ENCODE measurements around the gene PDGFC.

DNA sequence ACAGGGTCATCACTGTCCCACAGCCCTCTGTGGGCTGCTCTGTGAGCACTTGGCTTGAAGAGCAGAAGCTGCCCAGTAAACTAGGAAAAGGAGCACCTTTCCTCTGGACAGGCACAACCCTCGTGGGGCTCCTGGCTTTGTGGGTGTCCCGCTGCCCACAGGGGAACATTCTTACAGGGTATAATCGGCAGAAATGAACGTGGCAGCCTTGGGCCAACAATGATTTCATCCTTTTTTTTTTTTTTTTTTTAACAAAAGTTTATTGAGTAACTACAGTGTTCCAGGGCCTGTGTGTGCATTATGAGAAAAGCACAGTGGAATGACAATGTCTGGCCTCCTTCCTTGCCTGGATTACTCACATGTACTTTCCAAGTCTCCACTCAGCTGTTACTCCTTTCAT is 197.2 kb downstream of the PDGFC start:
- TF ChIP-seq, protein P1, sequence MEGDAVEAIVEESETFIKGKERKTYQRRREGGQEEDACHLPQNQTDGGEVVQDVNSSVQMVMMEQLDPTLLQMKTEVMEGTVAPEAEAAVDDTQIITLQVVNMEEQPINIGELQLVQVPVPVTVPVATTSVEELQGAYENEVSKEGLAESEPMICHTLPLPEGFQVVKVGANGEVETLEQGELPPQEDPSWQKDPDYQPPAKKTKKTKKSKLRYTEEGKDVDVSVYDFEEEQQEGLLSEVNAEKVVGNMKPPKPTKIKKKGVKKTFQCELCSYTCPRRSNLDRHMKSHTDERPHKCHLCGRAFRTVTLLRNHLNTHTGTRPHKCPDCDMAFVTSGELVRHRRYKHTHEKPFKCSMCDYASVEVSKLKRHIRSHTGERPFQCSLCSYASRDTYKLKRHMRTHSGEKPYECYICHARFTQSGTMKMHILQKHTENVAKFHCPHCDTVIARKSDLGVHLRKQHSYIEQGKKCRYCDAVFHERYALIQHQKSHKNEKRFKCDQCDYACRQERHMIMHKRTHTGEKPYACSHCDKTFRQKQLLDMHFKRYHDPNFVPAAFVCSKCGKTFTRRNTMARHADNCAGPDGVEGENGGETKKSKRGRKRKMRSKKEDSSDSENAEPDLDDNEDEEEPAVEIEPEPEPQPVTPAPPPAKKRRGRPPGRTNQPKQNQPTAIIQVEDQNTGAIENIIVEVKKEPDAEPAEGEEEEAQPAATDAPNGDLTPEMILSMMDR (IDR thresholded peaks at IDR 0.05), result no peak
- TF ChIP-seq POLR2A (IDR thresholded peaks at IDR 0.05) (no peak), EP300 (IDR thresholded peaks at IDR 0.05) (no peak)
